CD8-positive, alpha-beta memory T cell (primary cell): ENCODE results near the gene PLEKHA6. TPM values are rescaled to one million over a fixed set of nuclear protein-coding genes. Genes with fewer than 3 reads are reported as not detected.
"Not testable (repeated sequence)": the region's sequence is repeated elsewhere in the genome, so short reads cannot be mapped to it uniquely, and the experiment has no call there.

ENCODE experiments used
- CTCF ChIA-PET: fragments of 350-600 bp; sonication (Branson Sonifier 250); formaldehyde crosslinking; loops from one replicate; lab custom pipeline; 2021; ENCODE audit warnings: antibody characterized with exemption; lab: Charles Lee
- POLR2A ChIA-PET: fragments of 350-600 bp; sonication (Branson Sonifier 250); formaldehyde crosslinking; loops from one replicate; lab custom pipeline; 2021; ENCODE audit warnings: antibody characterized with exemption; lab: Charles Lee
- DNase-seq, 5 donors: peaks; one replicate each; pipeline versions ENCODE4 v3.0.0 to v3.0.0-alpha.2; 2020 to 2022; ENCODE audit warnings: mixed read lengths in 1 of 5
- H3K27ac ChIP-seq: one replicate; pipeline ENCODE4 v1.7.0; 2013; ENCODE audit warnings: low read depth, mild to moderate bottlenecking, low read length, moderate library complexity
- H3K27me3 ChIP-seq: 2 replicates; pipeline ENCODE4 v1.7.0; 2013; ENCODE audit warnings: low read length, mild to moderate bottlenecking; ENCODE audit not compliant: insufficient read depth, poor library complexity, severe bottlenecking
- H3K36me3 ChIP-seq: 2 replicates; pipeline ENCODE4 v1.7.0; 2013; ENCODE audit warnings: mild to moderate bottlenecking, low read length, moderate library complexity; ENCODE audit not compliant: insufficient read depth
- H3K4me1 ChIP-seq: 2 replicates; pipeline ENCODE4 v1.7.0; 2013; ENCODE audit warnings: mild to moderate bottlenecking, low read length, moderate library complexity; ENCODE audit not compliant: insufficient read depth
- H3K4me3 ChIP-seq: 2 replicates; pipeline ENCODE4 v1.7.0; 2013; ENCODE audit warnings: mild to moderate bottlenecking, low read length
- H3K9me3 ChIP-seq: 2 replicates; pipeline ENCODE4 v1.7.0; 2013; ENCODE audit warnings: mild to moderate bottlenecking, low read length
- H3K27ac Mint-ChIP-seq, 8 donors: one replicate each; pipeline ENCODE4 v1.8.0; 2020 to 2021; ENCODE audit warnings: mixed read lengths in 8 of 8, mild to moderate bottlenecking in 6 of 8, inconsistent platforms in 3 of 8, moderate library complexity in 3 of 8
- H3K27me3 Mint-ChIP-seq, 2 donors: one replicate each; pipeline ENCODE4 v1.8.0; 2020 to 2021; ENCODE audit warnings: mixed read lengths in 2 of 2, mild to moderate bottlenecking in 1 of 2, moderate library complexity in 1 of 2
- H3K36me3 Mint-ChIP-seq, 3 donors: one replicate each; pipeline ENCODE4 v1.8.0; 2020 to 2021; ENCODE audit warnings: mixed read lengths in 3 of 3, inconsistent platforms in 1 of 3, mild to moderate bottlenecking in 1 of 3
- H3K4me1 Mint-ChIP-seq, 3 donors: one replicate each; pipeline ENCODE4 v1.8.0; 2020 to 2021; ENCODE audit warnings: mixed read lengths in 3 of 3, inconsistent platforms in 1 of 3, mild to moderate bottlenecking in 1 of 3
- H3K4me3 Mint-ChIP-seq, 7 donors: one replicate each; pipeline ENCODE4 v1.8.0; 2020 to 2021; ENCODE audit warnings: mixed read lengths in 7 of 7, mild to moderate bottlenecking in 6 of 7, moderate library complexity in 4 of 7, inconsistent platforms in 2 of 7
- H3K9me3 Mint-ChIP-seq, 5 donors: one replicate each; pipeline ENCODE4 v1.8.0; 2020 to 2022; ENCODE audit warnings: mixed read lengths in 5 of 5, mild to moderate bottlenecking in 3 of 5, moderate library complexity in 2 of 5, inconsistent platforms in 1 of 5
- polyA plus RNA-seq: library from polyadenylated mRNA; unstranded; fragments of 300-500 nt; fragmentation: Illumina TruSeq; gene quantifications from one replicate; pipeline ENCODE4 v1.2.3, GENCODE V29; 2021
- total RNA-seq, 2 experiments: library from RNA; stranded (reverse); gene quantifications; one replicate each; pipeline ENCODE4 v1.2.3, GENCODE V29; 2021

The PLEKHA6 gene
- total and polyA plus RNA-seq, 3 experiments from 2014 or later: 0.09 to 0.13 TPM; not detected in 1

DNA sequence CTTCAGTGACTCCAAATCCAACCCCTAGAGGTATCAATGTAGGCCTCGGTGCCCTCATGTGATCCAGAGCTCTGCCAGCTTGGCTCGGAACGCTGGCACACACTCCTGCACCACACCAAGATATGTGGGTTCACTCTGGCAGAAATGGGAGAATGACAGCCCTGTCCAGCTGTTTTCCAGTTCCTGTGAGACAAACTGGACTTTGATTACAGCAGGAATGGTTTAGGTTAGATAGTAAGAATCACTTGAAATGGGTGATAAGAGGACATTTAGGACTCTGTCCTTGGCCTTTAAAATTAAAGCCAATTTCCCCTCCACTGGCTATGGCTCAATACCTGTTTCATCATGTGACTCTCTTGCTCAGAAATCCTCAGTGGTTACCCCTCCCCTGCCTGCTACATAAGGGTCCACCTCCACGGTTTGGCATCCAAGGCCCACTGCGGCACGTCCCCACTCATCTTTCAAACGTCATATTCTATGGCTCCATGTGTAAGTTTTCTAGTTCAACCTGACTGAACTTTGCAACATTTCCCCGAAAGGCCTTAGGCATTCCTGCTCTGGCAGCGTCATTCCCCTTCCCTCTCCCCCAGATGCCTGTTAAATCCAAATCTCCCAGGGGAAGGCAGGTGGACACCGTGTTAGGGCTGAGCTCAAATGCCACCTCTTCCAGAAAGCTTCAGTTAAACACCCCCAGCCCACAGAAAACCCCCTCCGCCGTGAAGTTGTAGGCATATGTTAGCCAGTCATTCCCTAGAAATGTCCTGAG is 44.7 kb downstream of the PLEKHA6 start:
- POLR2A ChIA-PET: no interaction called here
- no peak overlapping the region for H3K27ac Mint-ChIP-seq
- peaks cover 0 to 1% (median 0%) of the 10 kb centered on the region in 3 donors for H3K36me3 Mint-ChIP-seq
- Histone ChIP-seq H3K4me3 (no peak overlapping the region), H3K27ac (no peak overlapping the region), H3K4me1 (no peaks in the 10 kb centered on the region), H3K9me3 (no peaks in the 10 kb centered on the region), H3K36me3 (no peaks in the 10 kb centered on the region), H3K27me3 (no peaks in the 10 kb centered on the region)
- no peak for DNase-seq
- peaks cover 3 to 16% of the 10 kb centered on the region in 2 donors for H3K27me3 Mint-ChIP-seq
- CTCF ChIA-PET: interaction anchor here (0.7 kb wide), 1 partner anchor 15 kb away, joined by 3 read pairs; no protein-coding TSS in a partner anchor
- H3K4me1 Mint-ChIP-seq: no peaks in the 10 kb centered on the region
- no peaks in the 10 kb centered on the region for H3K9me3 Mint-ChIP-seq
- H3K4me3 Mint-ChIP-seq: no peak overlapping the region

DNA sequence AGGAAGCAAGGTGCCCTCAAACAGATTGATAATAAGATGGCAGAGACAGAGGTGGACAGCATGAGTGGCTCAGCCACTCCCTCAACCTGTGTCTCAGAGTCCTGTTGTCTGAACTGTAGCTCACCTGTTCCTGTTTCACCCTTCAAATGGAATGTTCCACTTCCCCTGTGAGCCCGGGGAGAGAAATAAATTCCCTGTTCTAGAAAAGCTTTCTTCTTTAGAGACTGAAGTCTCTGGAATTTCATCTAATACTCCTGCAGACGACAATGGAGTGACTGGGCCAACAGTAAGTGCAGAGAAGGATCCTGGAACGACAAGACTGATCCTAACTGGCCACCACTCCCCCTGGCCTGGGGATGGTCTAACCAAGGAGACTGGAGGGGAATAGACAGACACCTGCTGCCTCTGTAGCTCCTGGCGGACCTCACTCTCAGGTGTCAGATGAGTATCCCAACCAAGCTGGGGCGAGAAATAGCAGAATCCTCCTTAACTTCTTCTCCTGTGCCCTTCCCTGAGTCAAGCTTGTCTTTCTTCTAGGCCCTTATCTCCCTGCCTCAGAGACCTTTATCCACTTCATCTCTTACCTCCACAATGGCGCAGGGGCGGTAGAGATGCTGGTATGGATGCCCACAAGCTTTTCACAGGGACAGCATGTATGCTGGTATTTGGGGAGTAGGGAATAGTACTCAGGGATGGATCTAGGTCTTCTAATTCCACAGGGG is 45.4 kb downstream of the PLEKHA6 start:
- POLR2A ChIA-PET: no interaction called here
- no peaks in the 10 kb centered on the region for H3K9me3 Mint-ChIP-seq
- no peaks in the 10 kb centered on the region for H3K9me3 ChIP-seq

DNA sequence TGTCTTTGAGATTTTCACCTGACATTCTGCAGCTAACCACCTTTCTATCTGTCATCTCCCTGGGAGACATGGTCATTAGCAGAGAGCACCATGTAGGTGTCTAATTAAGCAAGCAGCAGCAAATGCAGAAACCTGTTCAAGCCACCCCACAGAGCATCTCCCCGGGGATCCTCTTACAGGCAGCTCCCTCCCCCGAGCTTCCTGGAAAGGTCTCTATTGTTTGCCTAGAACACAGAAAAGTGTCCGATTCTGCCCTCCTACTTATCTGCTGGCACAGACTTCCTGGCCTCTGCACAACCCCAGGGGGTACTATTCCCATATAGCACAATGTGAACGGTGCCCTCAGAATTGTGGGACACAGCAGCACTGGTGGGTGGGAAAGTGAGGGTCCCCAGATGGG is 46.1 kb downstream of the PLEKHA6 start:
- H3K9me3 Mint-ChIP-seq: no peaks in the 10 kb centered on the region
- Histone ChIP-seq H3K4me3 (peak overlapping the region; percentile 28), H3K27me3 (no peaks in the 10 kb centered on the region), H3K27ac (no peak overlapping the region), H3K9me3 (no peaks in the 10 kb centered on the region), H3K36me3 (no peaks in the 10 kb centered on the region), H3K4me1 (no peaks in the 10 kb centered on the region)
- CTCF ChIA-PET: no interaction called here
- no peak overlapping the region for H3K4me3 Mint-ChIP-seq
- no peaks in the 10 kb centered on the region for H3K4me1 Mint-ChIP-seq
- no peak for DNase-seq
- peaks cover 5 to 26% of the 10 kb centered on the region in 2 donors for H3K27me3 Mint-ChIP-seq
- peak overlapping the region in 1 of 8 donors; percentile 59 for H3K27ac Mint-ChIP-seq
- POLR2A ChIA-PET: no interaction called here
- H3K36me3 Mint-ChIP-seq: peaks cover 0 to 1% (median 0%) of the 10 kb centered on the region in 3 donors

More for the DNA sequence above, 45.4 kb downstream of the PLEKHA6 start:
- Histone ChIP-seq H3K4me1 (no peaks in the 10 kb centered on the region), H3K27me3 (no peaks in the 10 kb centered on the region), H3K27ac (no peak overlapping the region), H3K4me3 (no peak overlapping the region), H3K36me3 (no peaks in the 10 kb centered on the region)
- H3K4me3 Mint-ChIP-seq: no peak overlapping the region
- no peak for DNase-seq
- CTCF ChIA-PET: interaction anchor here (0.7 kb wide), 1 partner anchor 16 kb away, joined by 3 read pairs; no protein-coding TSS in a partner anchor
- H3K27me3 Mint-ChIP-seq: peaks cover 2 to 19% of the 10 kb centered on the region in 2 donors
- no peaks in the 10 kb centered on the region for H3K4me1 Mint-ChIP-seq
- H3K36me3 Mint-ChIP-seq: peaks cover 0 to 1% (median 0%) of the 10 kb centered on the region in 3 donors
- H3K27ac Mint-ChIP-seq: no peak overlapping the region

DNA sequence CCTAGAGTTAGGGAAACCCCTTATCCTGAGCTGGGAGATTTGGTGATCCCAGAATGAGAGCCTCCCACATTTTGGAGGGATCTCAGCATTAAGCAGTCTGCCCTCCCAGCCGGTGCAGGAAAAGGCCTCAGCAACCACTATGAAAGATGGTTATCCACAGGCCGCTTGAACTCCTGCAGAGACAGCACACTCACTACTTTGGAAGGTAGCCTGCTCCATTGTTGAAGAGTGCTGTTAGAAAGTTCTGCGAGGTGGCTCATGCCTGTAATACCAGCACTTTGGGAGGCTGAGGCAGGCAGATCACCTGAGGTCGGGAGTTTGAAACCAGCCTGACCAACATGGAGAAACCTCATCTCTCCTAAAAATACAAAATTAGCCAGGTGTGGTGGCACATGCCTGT is 48.8 kb downstream of the PLEKHA6 start:
- H3K9me3 Mint-ChIP-seq, H3K4me3 ChIP-seq, POLR2A ChIA-PET, H3K27ac ChIP-seq, H3K4me1 Mint-ChIP-seq, CTCF ChIA-PET, H3K36me3 ChIP-seq, H3K36me3 Mint-ChIP-seq, H3K9me3 ChIP-seq, H3K27me3 ChIP-seq, H3K4me3 Mint-ChIP-seq, H3K4me1 ChIP-seq, DNase-seq: not testable (repeated sequence)
- Mint-ChIP-seq H3K27ac (peak overlapping the region in 1 of 8 donors; percentile 61), H3K27me3 (peaks cover 16 to 37% of the 10 kb centered on the region in 2 donors)

DNA sequence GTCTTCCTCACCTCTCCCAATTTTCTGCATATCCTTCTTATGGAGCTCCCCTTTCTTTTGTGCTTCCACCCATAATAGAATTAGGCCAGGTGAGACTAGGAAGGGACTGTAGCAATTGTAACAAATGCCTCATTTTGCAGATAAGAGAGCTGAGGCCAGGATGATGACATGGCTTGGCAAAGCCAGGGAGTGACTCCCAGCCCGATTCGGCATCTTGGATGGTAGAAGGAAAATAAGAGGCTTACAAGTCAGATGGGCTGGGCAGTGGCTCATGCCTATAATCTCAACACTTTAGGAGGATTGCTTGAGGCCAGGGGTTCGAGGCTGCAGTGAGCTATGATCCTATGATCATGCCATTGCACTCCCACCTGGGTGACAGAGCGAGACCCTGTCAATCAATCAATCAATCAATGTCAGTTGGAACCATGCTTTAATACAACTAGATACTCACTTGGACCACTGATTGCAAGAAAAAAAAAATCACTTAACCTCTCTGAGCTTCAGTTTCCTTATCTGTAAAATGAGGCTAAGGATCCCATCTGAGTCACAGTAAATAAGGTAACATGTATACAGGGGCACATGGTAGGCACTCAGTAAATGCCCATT is 51.6 kb downstream of the PLEKHA6 start:
- Mint-ChIP-seq H3K27me3 (peaks cover 18 to 40% of the 10 kb centered on the region in 2 donors), H3K27ac (no peak overlapping the region), H3K4me3 (no peak overlapping the region), H3K9me3 (no peaks in the 10 kb centered on the region), H3K36me3 (peaks cover 0 to 3% (median 0%) of the 10 kb centered on the region in 3 donors), H3K4me1 (no peaks in the 10 kb centered on the region)
- DNase-seq: no peak
- Histone ChIP-seq H3K4me1 (no peaks in the 10 kb centered on the region), H3K27ac (no peak overlapping the region), H3K9me3 (no peaks in the 10 kb centered on the region), H3K27me3 (no peaks in the 10 kb centered on the region), H3K36me3 (no peaks in the 10 kb centered on the region), H3K4me3 (no peak overlapping the region)
- CTCF ChIA-PET: no interaction called here
- POLR2A ChIA-PET: no interaction called here

DNA sequence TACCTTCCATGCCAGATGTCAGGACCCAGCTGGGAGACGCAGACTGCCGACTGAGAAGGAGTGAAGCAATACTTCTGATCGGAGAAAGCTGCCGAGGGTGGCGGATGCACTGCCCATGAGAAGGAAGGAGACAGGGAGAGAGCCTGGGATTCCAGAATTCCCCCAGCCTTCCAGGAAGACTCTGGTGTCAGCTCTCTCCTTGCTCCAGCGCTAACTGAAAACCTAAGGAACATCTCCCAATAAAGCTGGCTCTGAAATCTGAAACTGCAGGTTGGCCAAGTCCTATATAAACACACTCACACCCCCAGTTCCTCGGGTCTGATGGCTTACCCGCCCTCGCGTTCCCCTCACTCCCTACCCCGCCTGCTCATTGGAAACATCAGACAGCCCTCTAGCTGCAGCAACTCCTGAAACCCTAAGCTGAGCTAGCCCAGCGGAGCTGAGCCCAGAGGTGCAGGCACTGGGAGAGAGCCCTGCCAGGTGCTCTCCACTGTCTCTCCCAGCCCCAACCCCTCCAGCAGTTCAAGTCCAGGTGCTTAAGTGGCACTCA is 52.3 kb downstream of the PLEKHA6 start:
- ChIA-PET CTCF (no interaction called here), POLR2A (no interaction called here)
- H3K4me1 ChIP-seq: no peaks in the 10 kb centered on the region
- Mint-ChIP-seq H3K9me3 (no peaks in the 10 kb centered on the region), H3K36me3 (peaks cover 0 to 2% (median 0%) of the 10 kb centered on the region in 3 donors), H3K4me1 (no peaks in the 10 kb centered on the region), H3K27me3 (peaks cover 18 to 44% of the 10 kb centered on the region in 2 donors), H3K4me3 (no peak overlapping the region), H3K27ac (no peak overlapping the region)
- H3K4me3 ChIP-seq: no peak overlapping the region
- no peaks in the 10 kb centered on the region for H3K27me3 ChIP-seq
- H3K9me3 ChIP-seq: no peaks in the 10 kb centered on the region
- no peak for DNase-seq
- H3K36me3 ChIP-seq: no peaks in the 10 kb centered on the region
- no peak overlapping the region for H3K27ac ChIP-seq

DNA sequence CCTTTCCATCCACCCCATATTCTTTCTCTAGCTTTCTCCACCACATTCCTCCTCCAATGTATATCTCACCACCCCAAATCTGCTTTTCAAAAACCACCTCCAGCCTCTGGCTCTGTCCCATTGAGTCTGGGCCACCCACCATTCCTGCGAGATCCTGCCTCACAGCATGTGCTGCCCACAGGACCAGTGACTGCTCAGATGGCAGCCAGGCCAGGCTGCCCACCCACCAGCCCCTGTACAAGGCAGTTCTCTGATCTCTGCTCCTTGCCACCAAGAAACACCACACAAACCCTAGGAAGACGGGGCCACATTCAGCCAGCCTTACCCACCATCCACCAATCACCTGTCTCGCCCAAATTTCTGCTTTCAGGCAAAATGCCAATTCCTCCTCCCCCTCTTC is 53.7 kb downstream of the PLEKHA6 start:
- H3K4me3 Mint-ChIP-seq: no peak overlapping the region
- H3K9me3 Mint-ChIP-seq: no peaks in the 10 kb centered on the region
- ChIA-PET CTCF (no interaction called here), POLR2A (no interaction called here)
- Histone ChIP-seq H3K4me3 (no peak overlapping the region), H3K36me3 (no peaks in the 10 kb centered on the region), H3K9me3 (no peaks in the 10 kb centered on the region), H3K4me1 (no peaks in the 10 kb centered on the region), H3K27ac (no peak overlapping the region), H3K27me3 (no peaks in the 10 kb centered on the region)
- no peak overlapping the region for H3K27ac Mint-ChIP-seq
- no peak for DNase-seq
- peaks cover 0 to 2% (median 0%) of the 10 kb centered on the region in 3 donors for H3K36me3 Mint-ChIP-seq
- H3K27me3 Mint-ChIP-seq: peaks cover 20 to 42% of the 10 kb centered on the region in 2 donors
- H3K4me1 Mint-ChIP-seq: no peaks in the 10 kb centered on the region
